Right forelimb (tissue), 1 donor: Measurements from ENCODE around the gene PDE8B.

Source experiments
- DNase-seq: peaks from one replicate; pipeline ENCODE4 v3.0.0-alpha.2; 2018

PDE8B gene

GRCh38 chr5:77189421-77189820 is 21.1 kb upstream of the PDE8B start:
- DNase-seq: no peak

GRCh38 chr5:77192441-77193050 is 17.9 kb upstream of the PDE8B start:
- DNase-seq: no peak

- DNase-seq: no peak
These were observed 15.7 kb upstream of the PDE8B start for GRCh38 chr5:77194762-77195161.

GRCh38 chr5:77197840-77198554 is 12.5 kb upstream of the PDE8B start:
- no peak for DNase-seq

GRCh38 chr5:77200663-77201062 is 9.8 kb upstream of the PDE8B start:
- no peak for DNase-seq

GRCh38 chr5:77202145-77202544 is 8.3 kb upstream of the PDE8B start:
- no peak for DNase-seq

GRCh38 chr5:77204967-77205366 is 5.5 kb upstream of the PDE8B start:
- no peak for DNase-seq

- DNase-seq: no peak
These were observed 1.8 kb upstream of the PDE8B start for GRCh38 chr5:77208507-77209163.

- DNase-seq: no peak
These were observed 887 bp upstream of the PDE8B start for GRCh38 chr5:77209495-77210090.

- no peak for DNase-seq
These were observed 647 bp downstream of the PDE8B start for GRCh38 chr5:77210964-77211690.

GRCh38 chr5:77211691-77212047 is 1.2 kb downstream of the PDE8B start:
- DNase-seq: no peak

- DNase-seq: no peak
These were observed 3.1 kb downstream of the PDE8B start for GRCh38 chr5:77213601-77214000.

- DNase-seq: no peak
These were observed 3.7 kb downstream of the PDE8B start for GRCh38 chr5:77214151-77214550.

- no peak for DNase-seq
These were observed 7.8 kb downstream of the PDE8B start for GRCh38 chr5:77218263-77218662.

GRCh38 chr5:77221115-77221514 is 10.6 kb downstream of the PDE8B start:
- DNase-seq: no peak

GRCh38 chr5:77222722-77223121 is 12.2 kb downstream of the PDE8B start:
- no peak for DNase-seq

GRCh38 chr5:77223653-77224052 is 13.2 kb downstream of the PDE8B start:
- no peak for DNase-seq

GRCh38 chr5:77224672-77225355 is 14.3 kb downstream of the PDE8B start:
- no peak for DNase-seq

GRCh38 chr5:77225531-77225930 is 15.1 kb downstream of the PDE8B start:
- DNase-seq: no peak

- DNase-seq: no peak
These were observed 19.4 kb downstream of the PDE8B start for GRCh38 chr5:77229887-77230286.

GRCh38 chr5:77230727-77231470 is 20.4 kb downstream of the PDE8B start:
- DNase-seq: no peak
